GM10847 (cell line): ENCODE measurements around the gene DEFB112.

ENCODE experiments used
- POLR2A ChIP-seq: IDR thresholded peaks from 2 replicates; pipeline ENCODE4 v1.6.1; 2011; ENCODE audit not compliant: insufficient read length; ENCODE audit errors: extremely low read depth

Gene DEFB112, protein sequence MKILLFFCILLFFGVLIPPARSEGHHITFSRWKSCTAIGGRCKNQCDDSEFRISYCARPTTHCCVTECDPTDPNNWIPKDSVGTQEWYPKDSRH

GRCh38 chr6:50049829-50050228 lies at the start of gene DEFB112:
Gene DEFB112 (minus strand): TSS chr6:50049929. CDS start chr6:50049869, 60 bp downstream.
- no peak for TF ChIP-seq POLR2A

- no peak for TF ChIP-seq POLR2A
These were observed 48.9 kb upstream of the DEFB112 start for GRCh38 chr6:50098641-50098993.

GRCh38 chr6:50097966-50098640 lies 48.4 kb upstream of the DEFB112 start:
- TF ChIP-seq POLR2A = no peak

- TF ChIP-seq POLR2A = no peak
These were observed 46.6 kb upstream of the DEFB112 start for GRCh38 chr6:50096296-50096695.

DNA sequence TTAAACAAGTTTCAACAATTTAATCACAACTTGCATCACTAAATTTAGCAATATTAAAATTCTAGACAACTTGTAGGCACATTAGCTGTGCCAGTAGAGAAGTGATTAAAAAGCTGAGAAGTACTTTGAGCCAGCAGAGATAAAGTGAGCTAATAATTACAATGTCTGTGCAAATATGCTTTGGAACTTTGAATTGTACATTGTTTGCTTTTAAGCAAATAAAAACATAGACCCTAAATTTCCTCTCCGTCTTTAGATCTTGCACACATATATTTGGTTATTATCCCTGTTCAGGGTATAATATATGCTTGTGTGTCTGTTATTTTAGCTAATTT lies 44.2 kb upstream of the DEFB112 start:
- TF ChIP-seq POLR2A = no peak

DNA sequence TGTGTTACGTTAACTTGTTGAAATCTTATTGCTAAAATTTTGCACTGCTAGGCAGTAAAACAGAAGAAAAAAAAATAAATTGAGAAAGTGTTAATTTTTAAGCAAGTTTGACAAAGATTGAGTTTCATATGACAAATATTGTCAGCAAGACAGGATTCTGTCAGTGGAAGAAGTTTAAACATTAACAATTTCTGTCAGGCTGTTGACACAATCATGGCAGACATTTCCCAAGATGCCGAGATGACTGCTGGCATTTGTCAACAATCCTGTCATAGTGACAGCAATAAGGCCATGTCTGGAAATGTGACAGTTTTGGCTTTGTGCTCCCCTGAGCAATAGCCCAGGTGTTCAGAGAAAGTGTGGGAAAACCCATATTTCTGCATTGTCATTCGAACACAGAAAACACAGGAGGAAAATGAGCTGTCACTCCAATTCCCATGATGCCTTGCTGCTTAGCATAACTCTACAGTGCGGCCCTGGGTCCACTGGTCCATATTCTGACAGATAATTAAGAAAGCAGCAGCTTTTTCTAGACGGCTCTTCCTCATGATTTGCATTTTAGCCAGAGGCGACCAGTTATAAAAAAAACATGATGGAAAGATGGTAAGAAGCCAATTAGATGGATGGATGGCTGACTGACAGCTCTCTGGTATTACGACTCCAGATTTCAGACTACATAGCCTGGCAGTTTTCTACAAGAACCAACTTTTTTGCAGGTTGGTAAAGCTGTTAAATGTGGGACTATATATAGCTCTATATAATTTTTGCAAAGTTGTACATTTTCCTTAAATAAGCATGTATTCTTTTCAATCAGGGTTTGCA lies 43.6 kb upstream of the DEFB112 start:
- TF ChIP-seq POLR2A = no peak

DNA sequence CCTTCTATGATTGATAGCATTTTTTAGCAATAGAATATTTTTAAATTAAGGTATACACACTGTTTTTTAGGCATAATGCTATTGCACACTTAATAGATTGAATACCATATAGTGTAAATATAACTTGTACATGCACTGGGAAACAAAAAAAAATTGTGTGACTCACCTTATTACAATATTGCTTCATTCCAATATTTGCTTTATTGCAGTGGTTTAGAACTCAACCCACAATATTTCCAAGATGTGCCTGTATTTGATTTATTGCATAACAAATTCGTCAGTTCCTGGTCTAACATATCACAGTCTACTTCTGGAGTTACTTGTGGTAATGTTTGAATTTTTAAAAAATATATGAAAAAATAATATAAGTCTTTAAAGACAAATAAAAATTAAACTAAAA lies 41.9 kb upstream of the DEFB112 start:
- TF ChIP-seq POLR2A = no peak

- TF ChIP-seq POLR2A = no peak
These were observed 40.2 kb upstream of the DEFB112 start for GRCh38 chr6:50089911-50090310.

DNA sequence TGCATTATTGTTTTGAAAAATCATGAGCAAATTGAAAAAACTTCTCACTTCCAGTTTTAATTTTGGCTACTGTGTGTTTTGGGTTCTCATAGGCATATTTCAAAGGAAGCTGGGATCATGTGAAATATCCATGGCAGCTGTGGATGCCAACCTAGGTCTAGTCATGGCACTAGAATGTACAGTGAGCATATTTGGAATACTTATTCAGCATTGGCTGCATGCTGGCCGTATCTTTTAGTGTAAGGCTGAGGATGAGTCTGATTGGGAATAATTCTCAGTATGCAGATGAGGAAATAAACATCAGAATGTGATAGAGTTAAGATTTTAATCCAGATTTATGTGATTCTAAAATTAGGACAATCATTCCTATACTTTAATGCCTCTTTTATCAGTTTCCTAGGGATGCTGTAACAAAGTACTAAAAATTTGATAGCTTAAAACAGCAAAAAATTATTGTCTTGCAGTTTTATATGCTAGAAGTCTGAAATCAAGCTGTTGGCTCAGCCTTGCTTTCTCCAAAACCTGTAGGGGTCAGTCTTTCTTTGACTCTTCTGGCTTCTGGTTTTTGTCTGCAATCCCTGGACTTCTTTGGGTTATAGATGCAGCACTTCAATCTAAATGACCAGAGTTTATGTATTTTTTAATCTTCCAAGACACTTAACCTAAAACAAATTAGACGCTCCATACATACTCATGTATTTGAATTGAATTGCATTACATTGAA lies 37.7 kb upstream of the DEFB112 start:
- no peak for TF ChIP-seq POLR2A

DNA sequence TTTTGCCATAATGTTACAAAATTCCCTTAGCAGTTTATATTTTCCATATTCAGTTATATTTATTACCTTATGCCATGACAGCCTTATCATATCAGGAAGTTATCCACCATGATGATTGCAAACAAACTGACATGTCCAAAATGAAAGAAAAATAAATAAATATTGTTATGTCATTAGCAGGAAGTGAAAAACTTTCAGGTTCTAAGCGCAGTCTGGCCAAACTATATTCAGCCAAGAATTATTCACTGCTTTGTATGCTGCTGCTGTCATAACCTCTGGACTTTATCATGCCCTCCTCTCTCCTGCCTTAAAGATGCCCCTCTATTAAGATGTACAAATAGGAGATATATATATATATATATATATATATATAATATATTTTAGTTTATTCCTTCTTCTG lies 27.7 kb upstream of the DEFB112 start:
- TF ChIP-seq POLR2A = no peak

DNA sequence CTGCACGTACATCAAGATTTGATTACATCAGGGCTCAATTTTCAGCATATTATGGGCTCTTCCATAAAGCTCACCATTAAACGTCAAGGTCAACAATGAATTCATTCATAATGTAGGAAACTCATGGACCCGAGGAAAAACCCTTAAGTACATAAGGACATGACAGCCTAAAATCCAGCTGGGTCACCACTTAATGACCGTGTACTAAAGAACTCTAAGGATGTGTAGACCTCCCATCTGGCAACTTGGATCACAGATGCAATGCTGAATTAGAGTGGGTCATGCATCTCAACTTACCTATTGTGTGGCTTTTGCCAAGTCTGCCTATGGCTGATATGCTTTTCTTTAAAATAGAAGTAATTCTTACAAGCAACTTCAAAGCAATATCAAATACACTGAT lies 26.7 kb upstream of the DEFB112 start:
- no peak for TF ChIP-seq POLR2A

DNA sequence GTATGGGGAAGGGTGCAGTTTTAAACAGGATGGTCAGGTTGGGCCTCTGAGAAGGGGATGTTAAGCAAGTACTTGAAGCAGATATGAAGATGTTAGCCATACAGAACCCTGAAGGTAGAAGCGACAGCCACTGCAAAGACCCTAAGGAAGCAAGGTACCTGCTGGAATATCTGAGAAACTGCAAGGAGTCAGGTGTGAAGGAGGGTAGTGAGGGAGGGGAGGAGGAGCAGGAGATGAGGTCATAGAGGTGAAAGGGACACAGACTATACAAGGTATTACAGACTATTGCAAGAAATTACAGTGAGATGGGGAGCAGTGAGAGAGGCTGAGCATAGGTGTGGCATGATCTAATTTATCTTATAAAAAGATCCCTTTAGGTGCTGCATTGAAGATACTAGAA lies 22.2 kb upstream of the DEFB112 start:
- TF ChIP-seq POLR2A = no peak

DNA sequence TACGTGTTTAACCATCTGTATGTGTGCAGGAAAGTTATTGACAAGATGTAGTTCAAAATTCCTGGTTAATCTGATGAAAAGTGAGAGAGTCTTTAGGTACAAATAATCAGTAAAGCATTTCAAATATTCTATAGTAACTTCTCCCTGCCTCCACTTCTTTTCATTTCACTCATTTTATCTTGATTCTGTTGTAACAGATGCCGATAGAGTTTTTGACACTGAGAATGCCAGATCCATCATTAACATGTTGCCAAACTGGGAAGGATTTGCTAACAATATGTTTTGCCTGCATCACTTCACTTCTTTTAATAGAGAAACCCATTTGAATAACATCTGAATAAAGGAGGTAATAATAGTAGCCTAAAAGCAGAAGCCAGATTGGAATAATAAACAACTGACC lies 20.4 kb upstream of the DEFB112 start:
- TF ChIP-seq POLR2A = no peak

DNA sequence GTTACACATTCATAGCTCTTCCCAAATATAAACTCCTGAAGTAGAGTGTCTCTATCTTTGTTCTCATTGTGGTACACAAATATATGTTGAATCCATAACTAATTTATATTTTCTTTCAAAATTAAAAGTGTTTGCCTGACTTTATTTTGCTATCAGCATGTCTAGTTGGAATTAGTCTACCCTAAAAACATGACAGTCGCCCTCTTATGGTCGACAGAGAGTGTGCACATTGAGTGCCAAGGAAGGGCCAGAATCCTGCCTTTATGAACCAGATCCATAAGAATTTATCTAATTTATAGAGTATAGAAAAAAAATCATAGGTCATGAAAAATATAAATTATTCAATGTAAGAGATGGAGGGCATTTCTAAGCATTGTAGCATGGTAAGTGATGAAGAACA lies 12.3 kb upstream of the DEFB112 start:
- no peak for TF ChIP-seq POLR2A

DNA sequence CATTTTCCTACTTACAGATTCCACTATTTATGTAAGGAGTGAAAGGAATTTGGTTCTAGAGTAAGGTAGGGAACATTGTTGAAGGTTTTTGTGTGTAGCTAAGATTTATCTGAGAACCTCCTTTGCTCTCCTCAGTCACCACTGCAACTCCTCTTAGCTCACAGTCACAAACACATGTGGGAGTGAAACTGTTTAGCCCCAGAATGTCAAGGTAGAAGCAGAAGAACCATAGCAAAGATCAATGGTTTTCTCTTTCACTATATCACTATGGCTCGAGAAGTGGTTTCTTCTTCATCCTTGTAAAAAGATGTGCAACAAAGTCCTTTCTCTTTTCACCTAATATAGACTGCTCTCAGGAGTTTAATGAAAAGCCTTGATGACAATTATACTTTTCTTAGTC lies 6.5 kb upstream of the DEFB112 start:
- TF ChIP-seq POLR2A = no peak

DNA sequence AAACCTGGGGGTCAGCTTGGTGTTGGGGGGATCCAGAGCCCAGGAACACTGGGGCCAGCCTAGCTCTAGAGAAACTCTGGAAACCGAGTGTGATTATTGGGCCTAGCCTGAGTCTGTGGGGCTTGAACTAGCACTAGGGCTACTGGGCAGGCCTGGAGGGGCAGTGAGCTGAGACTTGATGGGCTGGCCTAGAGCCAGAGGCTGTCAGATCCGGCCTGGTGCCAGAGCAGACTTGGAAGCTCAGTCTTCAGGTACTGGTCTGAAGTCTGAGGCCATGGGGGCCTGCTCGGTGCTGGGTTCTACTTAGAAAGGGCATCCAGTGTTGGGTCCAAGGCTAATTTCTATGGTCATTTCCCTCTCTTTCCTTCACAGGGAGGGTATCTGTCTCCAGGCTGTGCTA lies 2.7 kb downstream of the DEFB112 start:
- no peak for TF ChIP-seq POLR2A
